ENCODE results near the gene HLCS.

DNA sequence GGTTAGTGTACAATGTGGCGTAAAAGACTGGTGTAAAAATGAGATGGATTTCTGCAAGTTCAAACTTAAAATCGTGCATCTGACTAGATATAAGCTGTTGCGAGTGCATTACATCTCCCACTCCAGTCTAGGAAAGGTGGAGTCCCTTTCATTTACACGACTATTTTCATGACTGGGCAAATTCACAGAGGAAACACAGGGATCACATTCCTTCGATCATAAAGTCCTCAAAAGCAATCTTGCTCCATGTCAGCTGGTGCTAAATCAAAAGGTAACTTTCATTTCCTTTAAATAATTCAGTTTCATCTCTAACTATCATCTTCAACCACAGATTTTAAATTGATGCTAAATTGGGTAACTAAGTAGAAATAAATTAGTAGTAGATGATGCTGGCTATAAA, 100.0 kb downstream of the HLCS start:
- TF ChIP-seq EZH2 (IDR thresholded peaks at IDR 0.05) = no peak
- TF ChIP-seq, protein P1, sequence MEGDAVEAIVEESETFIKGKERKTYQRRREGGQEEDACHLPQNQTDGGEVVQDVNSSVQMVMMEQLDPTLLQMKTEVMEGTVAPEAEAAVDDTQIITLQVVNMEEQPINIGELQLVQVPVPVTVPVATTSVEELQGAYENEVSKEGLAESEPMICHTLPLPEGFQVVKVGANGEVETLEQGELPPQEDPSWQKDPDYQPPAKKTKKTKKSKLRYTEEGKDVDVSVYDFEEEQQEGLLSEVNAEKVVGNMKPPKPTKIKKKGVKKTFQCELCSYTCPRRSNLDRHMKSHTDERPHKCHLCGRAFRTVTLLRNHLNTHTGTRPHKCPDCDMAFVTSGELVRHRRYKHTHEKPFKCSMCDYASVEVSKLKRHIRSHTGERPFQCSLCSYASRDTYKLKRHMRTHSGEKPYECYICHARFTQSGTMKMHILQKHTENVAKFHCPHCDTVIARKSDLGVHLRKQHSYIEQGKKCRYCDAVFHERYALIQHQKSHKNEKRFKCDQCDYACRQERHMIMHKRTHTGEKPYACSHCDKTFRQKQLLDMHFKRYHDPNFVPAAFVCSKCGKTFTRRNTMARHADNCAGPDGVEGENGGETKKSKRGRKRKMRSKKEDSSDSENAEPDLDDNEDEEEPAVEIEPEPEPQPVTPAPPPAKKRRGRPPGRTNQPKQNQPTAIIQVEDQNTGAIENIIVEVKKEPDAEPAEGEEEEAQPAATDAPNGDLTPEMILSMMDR (IDR thresholded peaks at IDR 0.05) = no peak
